Activated naive CD8-positive, alpha-beta T cell treated with anti-CD3 and anti-CD28 coated beads, Interleukin-2, amount 50 U/mL, for 16 hours (primary cell): ENCODE data around the gene ZFYVE28.

Source experiments
- DNase-seq: peaks from one replicate; pipeline ENCODE4 v3.0.0-alpha.2; 2020; ENCODE audit warnings: low read depth, low spot score

ZFYVE28 gene

GRCh38 chr4:2261110-2261852 is 157.2 kb downstream of the ZFYVE28 start:
- no peak for DNase-seq

GRCh38 chr4:2260344-2261109 is 157.9 kb downstream of the ZFYVE28 start:
- DNase-seq = no peak

- DNase-seq = no peak
Observed at GRCh38 chr4:2259541-2260343, 158.7 kb downstream of the ZFYVE28 start.

- DNase-seq = no peak
Observed at GRCh38 chr4:2259036-2259540, 159.4 kb downstream of the ZFYVE28 start.

- no peak for DNase-seq
Observed at GRCh38 chr4:2258091-2259035, 160.1 kb downstream of the ZFYVE28 start.

GRCh38 chr4:2257361-2258081 is 160.9 kb downstream of the ZFYVE28 start:
- no peak for DNase-seq

GRCh38 chr4:2256781-2257191 is 161.7 kb downstream of the ZFYVE28 start:
- no peak for DNase-seq

GRCh38 chr4:2256156-2256731 is 162.2 kb downstream of the ZFYVE28 start:
- DNase-seq = no peak

GRCh38 chr4:2255501-2256155 is 162.8 kb downstream of the ZFYVE28 start:
- no peak for DNase-seq

GRCh38 chr4:2254665-2255500 is 163.6 kb downstream of the ZFYVE28 start:
- no peak for DNase-seq

- DNase-seq = no peak
Observed at GRCh38 chr4:2253160-2254084, 165.0 kb downstream of the ZFYVE28 start.

GRCh38 chr4:2252530-2253091 is 165.8 kb downstream of the ZFYVE28 start:
- DNase-seq = no peak

- DNase-seq = no peak
Observed at GRCh38 chr4:2251795-2252529, 166.5 kb downstream of the ZFYVE28 start.

- no peak for DNase-seq
Observed at GRCh38 chr4:2251073-2251794, 167.2 kb downstream of the ZFYVE28 start.

GRCh38 chr4:2250357-2251072 is 167.9 kb downstream of the ZFYVE28 start:
- no peak for DNase-seq
